Endothelial cell of umbilical vein (primary cell): ENCODE measurements around the gene CLIC4. TPM values are rescaled to one million over a fixed set of nuclear protein-coding genes. Genes with fewer than 3 reads are reported as not detected.

Experiments used
- BruUV-seq: library from RNA; stranded (reverse); fragments of 400-500 nt; replicated peaks from 2 replicates; lab custom pipeline; 2021; lab: Mats Ljungman, UMichigan
- CTCF ChIA-PET: fragments of 300-600, 350-600 bp; sonication (Branson Sonifier 250); formaldehyde crosslinking; loops from one replicate; lab custom pipeline; 2021; ENCODE audit warnings: antibody characterized with exemption, inconsistent platforms; lab: Charles Lee
- POLR2A ChIA-PET: fragments of 300-600, 350-600 bp; sonication (Branson Sonifier 250); formaldehyde crosslinking; loops from one replicate; lab custom pipeline; 2021; ENCODE audit warnings: antibody characterized with exemption, inconsistent platforms; lab: Charles Lee
- DNase-seq: peaks from one replicate; pipeline ENCODE4 v3.0.0-alpha.2; 2011; ENCODE audit warnings: low read depth, low spot score
- FAIRE-seq: peaks from 2 replicates; lab custom pipeline; 2011; peaks lifted over from hg19 to GRCh38; lab: Jason Lieb, UNC
- H2AFZ ChIP-seq: 2 replicates; pipeline ENCODE4 v1.6.0; 2012; ENCODE audit warnings: low read depth, low read length, control low read depth, inconsistent platforms
- H3K27ac ChIP-seq: 2 replicates; pipeline ENCODE4 v1.5.1; 2011; ENCODE audit warnings: low read depth, mild to moderate bottlenecking, control low read depth, low read length, moderate library complexity; ENCODE audit not compliant: insufficient read depth
- H3K27me3 ChIP-seq, 2 experiments: 2 replicates each; pipeline versions ENCODE4 v1.6.0 to v1.6.1; 2011; ENCODE audit warnings: low read length in 2 of 2, mixed read lengths in 1 of 2; ENCODE audit not compliant: control insufficient read depth in 2 of 2, insufficient read depth in 2 of 2
- H3K36me3 ChIP-seq, 2 experiments: 2 replicates in 1 of 2; 3 replicates in 1 of 2; pipeline ENCODE4 v1.5.1; 2011; ENCODE audit warnings: low read length in 2 of 2, mild to moderate bottlenecking in 1 of 2, moderate library complexity in 1 of 2; ENCODE audit not compliant: control insufficient read depth in 2 of 2, insufficient read depth in 2 of 2; ENCODE audit errors: extremely low read depth in 1 of 2
- H3K4me1 ChIP-seq: 3 replicates; pipeline ENCODE4 v1.5.1; 2011; ENCODE audit warnings: mild to moderate bottlenecking, low read length; ENCODE audit not compliant: control insufficient read depth, insufficient read depth; ENCODE audit errors: extremely low read depth
- H3K4me2 ChIP-seq: 2 replicates; pipeline ENCODE4 v1.6.1; 2011; ENCODE audit warnings: low read length, control low read depth, mixed read lengths; ENCODE audit not compliant: insufficient read depth
- H3K4me3 ChIP-seq, 3 experiments: fragments of 200-600 bp in 1 of 3; sonication (generic), shearing (Covaris generic) in 1 of 3; replicated peaks in 1 of 3; 2 replicates each; pipeline ENCODE4 v1.5.1; 2011 to 2016; ENCODE audit warnings: control low read depth in 3 of 3, low read length in 3 of 3, mild to moderate bottlenecking in 2 of 3, inconsistent platforms in 1 of 3, low read depth in 1 of 3, moderate library complexity in 1 of 3; ENCODE audit not compliant: insufficient read depth in 1 of 3
- H3K79me2 ChIP-seq: 2 replicates; pipeline ENCODE4 v1.6.0; 2012; ENCODE audit warnings: low read length, inconsistent platforms; ENCODE audit not compliant: control insufficient read depth, insufficient read depth
- H3K9ac ChIP-seq: replicated peaks from 2 replicates; pipeline ENCODE3; 2011; ENCODE audit warnings: low read length, control low read depth; ENCODE audit not compliant: insufficient read depth; ENCODE audit errors: extremely low read depth
- H3K9me1 ChIP-seq: replicated peaks from 3 replicates; pipeline ENCODE4 v1.6.0; 2011; ENCODE audit warnings: mild to moderate bottlenecking, low read length; ENCODE audit not compliant: control insufficient read depth, insufficient read depth; ENCODE audit errors: extremely low read depth
- H3K9me3 ChIP-seq: replicated peaks from 2 replicates; pipeline ENCODE4 v1.5.1; 2012; ENCODE audit warnings: low read length, inconsistent platforms; ENCODE audit not compliant: control insufficient read depth, insufficient read depth
- H4K20me1 ChIP-seq: replicated peaks from 2 replicates; pipeline ENCODE3; 2011; ENCODE audit warnings: mild to moderate bottlenecking, low read length; ENCODE audit not compliant: control insufficient read depth, insufficient read depth; ENCODE audit errors: extremely low read depth
- EZH2 ChIP-seq: IDR thresholded peaks from 2 replicates; pipeline ENCODE4 v1.6.1; 2012; ENCODE audit warnings: borderline replicate concordance, low read depth, mild to moderate bottlenecking, moderate library complexity, low read length, inconsistent platforms; ENCODE audit not compliant: severe bottlenecking
- FOS ChIP-seq: IDR thresholded peaks from 2 replicates; pipeline ENCODE4 v1.6.1; 2011; ENCODE audit warnings: mild to moderate bottlenecking, low read length, moderate library complexity, borderline replicate concordance; ENCODE audit not compliant: insufficient read depth
- JUN ChIP-seq: IDR thresholded peaks from 2 replicates; pipeline ENCODE4 v1.6.1; 2011; ENCODE audit warnings: borderline replicate concordance, low read depth; ENCODE audit not compliant: insufficient read length, insufficient read depth
- MYC ChIP-seq: IDR thresholded peaks from one replicate; pipeline ENCODE4 v1.6.1; 2011; ENCODE audit warnings: mild to moderate bottlenecking, low read depth, low read length
- POLR2A ChIP-seq: IDR thresholded peaks from 2 replicates; pipeline ENCODE4 v1.6.1; 2012; ENCODE audit warnings: low read depth, mild to moderate bottlenecking, control low read depth, low read length
- POLR2AphosphoS5 ChIP-seq: IDR thresholded peaks from 2 replicates; pipeline ENCODE4 v1.6.1; 2012; ENCODE audit warnings: low read depth, mild to moderate bottlenecking, control low read depth, low read length, moderate library complexity; ENCODE audit not compliant: insufficient read depth
- dilution Hi-C: fragments of 300-500 bp; cut with MboI; formaldehyde crosslinking; loops from one replicate; pipeline ENCODE4 v1.15.0; 2019; ENCODE audit warnings: low sequenced_read_pairs; ENCODE audit not compliant: extremely low pct_ligation_motif_present
- intact Hi-C: fragments of 100-400 bp; cut with micrococcal nuclease; formaldehyde crosslinking; loops from one replicate; pipeline ENCODE4 v1.10.0; 2022
- polyA plus RNA-seq, 4 experiments: library from polyadenylated mRNA; depleted of rRNA in 3 of 4; stranded (reverse) in 3 of 4; unstranded in 1 of 4; fragments of >200 nt; gene quantifications; 2 replicates each; pipeline versions ENCODE4 v1.2.1 to v1.2.3, GENCODE V29; 2011 to 2012; ENCODE audit warnings: missing spikeins in 1 of 4
- total RNA-seq: library from RNA; stranded (reverse); gene quantifications from 2 replicates; pipeline ENCODE4 v1.2.3, GENCODE V29; 2021
- TF ChIP-seq, protein P1 (sequence below), 2 donors: IDR thresholded peaks; 1 replicate in 1 of 2; 2 replicates in 1 of 2; pipeline ENCODE4 v1.5.1; 2011; ENCODE audit warnings: low read length in 2 of 2, mild to moderate bottlenecking in 2 of 2, moderate library complexity in 2 of 2, control low read depth in 1 of 2, inconsistent platforms in 1 of 2, low read depth in 1 of 2; ENCODE audit not compliant: insufficient read depth in 1 of 2; ENCODE audit errors: extremely low read depth in 1 of 2

Gene CLIC4
- total and polyA plus RNA-seq, 2 donors (not counting 3 experiments of a cell fraction or from before 2014, with no cell fraction given) = 97.5 to 330 TPM

DNA sequence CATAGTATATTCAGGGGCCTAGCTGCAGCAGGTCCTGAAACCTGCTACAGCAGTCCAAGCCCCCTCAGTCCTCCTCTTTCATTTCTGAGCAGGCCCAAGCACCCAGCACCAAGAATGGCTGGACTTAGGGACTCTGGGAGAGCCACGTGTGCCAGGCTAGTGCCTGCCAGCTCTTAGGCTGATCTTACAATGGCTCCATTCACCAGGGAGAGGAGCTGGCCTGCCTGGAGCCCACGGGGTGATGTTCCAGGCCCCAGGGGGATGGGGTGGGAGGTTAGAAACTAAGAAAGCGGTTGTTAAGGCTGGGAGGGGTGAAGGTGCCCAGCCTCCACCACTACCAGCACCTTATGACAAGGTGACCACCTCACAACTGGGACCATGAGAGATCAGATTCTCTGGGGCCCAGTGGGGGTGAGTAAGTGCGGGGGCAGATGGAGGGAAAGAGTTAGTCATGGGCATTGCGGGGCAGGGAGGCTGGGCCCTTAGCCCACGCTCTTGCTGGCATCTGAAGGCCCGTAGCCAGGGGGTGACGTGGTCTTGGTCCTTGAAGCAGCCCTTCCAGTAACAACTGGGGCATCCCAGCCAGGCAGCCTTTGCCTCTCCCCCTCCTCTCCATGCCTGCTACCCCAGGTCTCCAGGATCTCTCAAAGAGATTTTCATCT is 30.3 kb upstream of the CLIC4 start:
- DNase-seq (no peak), FAIRE-seq (no peak)
- dilution Hi-C loops (no loop called here), intact Hi-C loops (no loop called here)
- Histone ChIP-seq H3K36me3 (no peaks in the 10 kb centered on the region), H3K79me2 (no peaks in the 10 kb centered on the region), H3K9me1 (no peaks in the 10 kb centered on the region), H4K20me1 (no peaks in the 10 kb centered on the region), H3K27me3 (no peaks in the 10 kb centered on the region), H3K4me2 (no peak overlapping the region), H3K9me3 (no peaks in the 10 kb centered on the region), H3K27ac (no peak overlapping the region), H3K4me3 (no peak overlapping the region), H2AFZ (peak overlapping the region; percentile 53), H3K4me1 (peaks cover 10% of the 10 kb centered on the region), H3K9ac (no peak overlapping the region)
- ChIA-PET CTCF (interaction anchor here (1.1 to 1.2 kb wide), 2 partner anchors 10 to 31 kb away, joined by 3 read pairs; no protein-coding TSS in a partner anchor), POLR2A (no interaction called here)
- no TSS peak for BruUV-seq
- TF ChIP-seq POLR2A (no peak), JUN (no peak), MYC (no peak), FOS (no peak), EZH2 (no peak), POLR2AphosphoS5 (no peak)
- TF ChIP-seq, protein P1, sequence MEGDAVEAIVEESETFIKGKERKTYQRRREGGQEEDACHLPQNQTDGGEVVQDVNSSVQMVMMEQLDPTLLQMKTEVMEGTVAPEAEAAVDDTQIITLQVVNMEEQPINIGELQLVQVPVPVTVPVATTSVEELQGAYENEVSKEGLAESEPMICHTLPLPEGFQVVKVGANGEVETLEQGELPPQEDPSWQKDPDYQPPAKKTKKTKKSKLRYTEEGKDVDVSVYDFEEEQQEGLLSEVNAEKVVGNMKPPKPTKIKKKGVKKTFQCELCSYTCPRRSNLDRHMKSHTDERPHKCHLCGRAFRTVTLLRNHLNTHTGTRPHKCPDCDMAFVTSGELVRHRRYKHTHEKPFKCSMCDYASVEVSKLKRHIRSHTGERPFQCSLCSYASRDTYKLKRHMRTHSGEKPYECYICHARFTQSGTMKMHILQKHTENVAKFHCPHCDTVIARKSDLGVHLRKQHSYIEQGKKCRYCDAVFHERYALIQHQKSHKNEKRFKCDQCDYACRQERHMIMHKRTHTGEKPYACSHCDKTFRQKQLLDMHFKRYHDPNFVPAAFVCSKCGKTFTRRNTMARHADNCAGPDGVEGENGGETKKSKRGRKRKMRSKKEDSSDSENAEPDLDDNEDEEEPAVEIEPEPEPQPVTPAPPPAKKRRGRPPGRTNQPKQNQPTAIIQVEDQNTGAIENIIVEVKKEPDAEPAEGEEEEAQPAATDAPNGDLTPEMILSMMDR (IDR thresholded peaks at IDR 0.05; ENCODE audit: extremely low read depth in 1 of 2, insufficient read depth in 1 of 2, low read depth in 1 of 2, low read length in 2 of 2) = no peak
